ENCODE results near the gene ADGRB2.

ADGRB2 gene

DNA sequence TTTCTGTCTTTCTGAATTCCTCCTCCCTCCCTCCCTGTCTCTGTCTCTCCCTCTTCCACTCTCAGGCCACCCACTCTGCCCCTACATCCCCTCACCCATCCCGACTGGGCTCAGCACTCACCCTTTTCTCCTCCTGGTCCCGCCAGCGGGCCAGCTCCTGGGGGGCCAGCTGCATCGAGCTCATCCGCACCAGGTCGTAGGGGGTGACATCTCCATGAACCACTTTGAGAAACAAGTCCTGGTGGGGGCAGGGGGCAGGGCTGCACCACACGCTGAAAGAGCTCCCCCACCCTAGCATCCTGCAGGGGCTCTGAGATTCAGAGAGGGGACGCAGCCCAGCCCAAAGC lies 33.9 kb upstream of the ADGRB2 start:
- TF ChIP-seq, protein P1, sequence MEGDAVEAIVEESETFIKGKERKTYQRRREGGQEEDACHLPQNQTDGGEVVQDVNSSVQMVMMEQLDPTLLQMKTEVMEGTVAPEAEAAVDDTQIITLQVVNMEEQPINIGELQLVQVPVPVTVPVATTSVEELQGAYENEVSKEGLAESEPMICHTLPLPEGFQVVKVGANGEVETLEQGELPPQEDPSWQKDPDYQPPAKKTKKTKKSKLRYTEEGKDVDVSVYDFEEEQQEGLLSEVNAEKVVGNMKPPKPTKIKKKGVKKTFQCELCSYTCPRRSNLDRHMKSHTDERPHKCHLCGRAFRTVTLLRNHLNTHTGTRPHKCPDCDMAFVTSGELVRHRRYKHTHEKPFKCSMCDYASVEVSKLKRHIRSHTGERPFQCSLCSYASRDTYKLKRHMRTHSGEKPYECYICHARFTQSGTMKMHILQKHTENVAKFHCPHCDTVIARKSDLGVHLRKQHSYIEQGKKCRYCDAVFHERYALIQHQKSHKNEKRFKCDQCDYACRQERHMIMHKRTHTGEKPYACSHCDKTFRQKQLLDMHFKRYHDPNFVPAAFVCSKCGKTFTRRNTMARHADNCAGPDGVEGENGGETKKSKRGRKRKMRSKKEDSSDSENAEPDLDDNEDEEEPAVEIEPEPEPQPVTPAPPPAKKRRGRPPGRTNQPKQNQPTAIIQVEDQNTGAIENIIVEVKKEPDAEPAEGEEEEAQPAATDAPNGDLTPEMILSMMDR (IDR thresholded peaks at IDR 0.05): no peak
- Histone ChIP-seq H3K27me3 (peaks cover 18% of the 10 kb centered on the region), H3K4me1 (ENCODE audit: control insufficient read depth in 1 of 2, insufficient read depth in 1 of 2, low read depth in 1 of 2, low read length in 1 of 2) (peaks cover 0 to 8% of the 10 kb centered on the region in 2 experiments), H3K36me3 (no peaks in the 10 kb centered on the region), H3K27ac (no peak overlapping the region), H3K4me3 (ENCODE audit: low read depth in 1 of 2, low read length in 1 of 2) (no peak overlapping the region), H3K9me3 (no peaks in the 10 kb centered on the region)

- no peaks in the 10 kb centered on the region for H3K36me3 ChIP-seq
- no peak overlapping the region for H3K4me3 ChIP-seq (ENCODE audit: low read depth in 1 of 2, low read length in 1 of 2)
- no peaks in the 10 kb centered on the region for H3K9me3 ChIP-seq
- TF ChIP-seq, protein P1 (IDR thresholded peaks at IDR 0.05): no peak
- no peak overlapping the region for H3K27ac ChIP-seq
- peaks cover 18% of the 10 kb centered on the region for H3K27me3 ChIP-seq
- peaks cover 0 to 8% of the 10 kb centered on the region in 2 experiments for H3K4me1 ChIP-seq (ENCODE audit: control insufficient read depth in 1 of 2, insufficient read depth in 1 of 2, low read depth in 1 of 2, low read length in 1 of 2)
Measured at GRCh38 chr1:31797216-31797615, 33.1 kb upstream of the ADGRB2 start.

DNA sequence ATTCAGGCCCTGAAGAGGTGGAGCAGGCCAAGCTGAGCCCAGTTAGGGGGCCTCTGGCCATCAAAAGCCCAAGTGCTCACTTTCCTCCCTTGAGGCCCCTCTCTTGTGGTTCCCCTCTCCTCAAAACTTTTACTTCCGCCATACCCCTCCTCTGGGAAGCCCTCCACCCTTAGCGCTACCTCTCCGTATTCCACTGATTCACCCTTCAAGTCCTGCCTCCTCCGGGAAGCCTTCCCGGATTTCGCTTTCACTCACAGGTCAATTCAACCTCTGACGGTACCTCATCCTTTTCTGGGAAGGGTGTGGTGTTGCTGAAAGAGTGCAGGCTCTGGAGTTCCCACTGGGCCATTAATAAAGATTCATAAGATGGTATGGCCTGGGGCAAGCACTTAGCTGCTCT lies 32.6 kb upstream of the ADGRB2 start:
- Histone ChIP-seq H3K9me3 (no peaks in the 10 kb centered on the region), H3K36me3 (no peaks in the 10 kb centered on the region), H3K4me3 (ENCODE audit: low read depth in 1 of 2, low read length in 1 of 2) (no peak overlapping the region), H3K27ac (no peak overlapping the region), H3K4me1 (ENCODE audit: control insufficient read depth in 1 of 2, insufficient read depth in 1 of 2, low read depth in 1 of 2, low read length in 1 of 2) (peaks cover 0 to 8% of the 10 kb centered on the region in 2 experiments), H3K27me3 (peaks cover 18% of the 10 kb centered on the region)
- TF ChIP-seq, protein P1 (IDR thresholded peaks at IDR 0.05): no peak

DNA sequence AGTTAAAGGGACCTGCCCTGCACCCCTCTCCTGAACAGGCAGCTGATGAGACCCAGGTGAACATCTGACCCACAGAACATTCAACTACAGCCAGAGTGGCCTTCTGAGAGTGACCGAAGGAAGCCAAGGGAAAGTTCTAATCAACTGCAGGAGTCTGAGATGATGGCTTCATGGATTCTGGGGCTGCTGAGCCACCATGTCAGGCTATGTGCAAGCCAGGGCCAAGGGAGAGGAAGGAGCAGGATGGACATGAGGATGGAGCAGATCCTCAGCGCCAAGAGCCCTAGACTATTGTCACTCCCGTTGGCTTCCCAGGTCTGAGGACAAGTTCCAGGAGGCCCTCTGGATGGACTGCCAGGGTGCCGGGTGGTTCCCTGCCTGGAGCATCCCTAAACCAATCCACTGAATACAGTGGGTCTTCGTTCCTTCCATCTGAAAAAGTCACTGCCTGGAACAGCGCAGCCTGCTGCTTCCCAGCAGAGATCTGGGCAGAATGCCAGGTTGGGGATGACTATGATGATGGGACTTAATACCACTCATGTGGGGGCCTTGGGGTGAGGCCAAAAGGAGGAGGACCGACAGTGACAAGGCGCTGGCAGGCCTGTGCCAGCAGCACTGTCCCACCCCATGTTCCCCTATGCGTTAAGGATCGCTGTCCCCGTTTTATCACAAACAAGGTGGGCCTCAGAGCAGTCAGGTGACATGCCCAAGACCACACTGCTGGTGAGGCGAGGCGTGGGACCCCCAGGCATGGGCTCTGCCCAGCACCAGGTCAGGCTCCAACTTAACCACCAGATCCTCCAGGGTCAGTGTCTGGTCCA lies 31.9 kb upstream of the ADGRB2 start:
- peaks cover 0 to under 1% of the 10 kb centered on the region in 2 experiments for H3K4me1 ChIP-seq (ENCODE audit: control insufficient read depth in 1 of 2, insufficient read depth in 1 of 2, low read depth in 1 of 2, low read length in 1 of 2)
- no peaks in the 10 kb centered on the region for H3K9me3 ChIP-seq
- no peak overlapping the region for H3K27ac ChIP-seq
- H3K27me3 ChIP-seq: peaks cover 18% of the 10 kb centered on the region
- H3K36me3 ChIP-seq: no peaks in the 10 kb centered on the region
- TF ChIP-seq, protein P1 (IDR thresholded peaks at IDR 0.05): no peak
- H3K4me3 ChIP-seq (ENCODE audit: low read depth in 1 of 2, low read length in 1 of 2): no peak overlapping the region

- TF ChIP-seq, protein P1 (IDR thresholded peaks at IDR 0.05): no peak
- no peak overlapping the region for H3K4me3 ChIP-seq (ENCODE audit: low read depth in 1 of 2, low read length in 1 of 2)
- no peaks in the 10 kb centered on the region for H3K9me3 ChIP-seq
- peaks cover 18% of the 10 kb centered on the region for H3K27me3 ChIP-seq
- H3K36me3 ChIP-seq: no peaks in the 10 kb centered on the region
- H3K4me1 ChIP-seq (ENCODE audit: control insufficient read depth in 1 of 2, insufficient read depth in 1 of 2, low read depth in 1 of 2, low read length in 1 of 2): no peaks in the 10 kb centered on the region
- no peak overlapping the region for H3K27ac ChIP-seq
Measured at GRCh38 chr1:31795096-31795675, 31.0 kb upstream of the ADGRB2 start.

Measured in neutrophil (primary cell).